ENCODE measurements around the gene PRKG1.
"Not testable (repeated sequence)": the region's sequence is repeated elsewhere in the genome, so short reads cannot be mapped to it uniquely, and the experiment has no call there.

The PRKG1 gene

GRCh38 chr10:52239771-52240170 lies 1165.5 kb downstream of the PRKG1 start:
- no peaks in the 10 kb centered on the region for H3K9me3 ChIP-seq (ENCODE audit: insufficient read depth, low read depth, low read length)
- no peak overlapping the region for H3K4me2 ChIP-seq (ENCODE audit: low read depth, low read length, poor library complexity, severe bottlenecking)
- no peaks in the 10 kb centered on the region for H4K20me1 ChIP-seq (ENCODE audit: insufficient read depth, low read length, poor library complexity, severe bottlenecking)
- TF ChIP-seq CTCF (conservative IDR thresholded peaks at IDR 0.05; ENCODE audit: low read length) (no peak), EZH2phosphoT487 (IDR thresholded peaks at IDR 0.05; ENCODE audit: borderline replicate concordance) (no peak)
- no peaks in the 10 kb centered on the region for H3K9me2 ChIP-seq (replicated peaks; ENCODE audit: low read depth, low read length)
- H3K79me2 ChIP-seq (ENCODE audit: insufficient read depth, low read length), result no peaks in the 10 kb centered on the region
- H3K9ac ChIP-seq (ENCODE audit: low read depth, low read length, poor library complexity, severe bottlenecking), result no peak overlapping the region
- H2AFZ ChIP-seq (ENCODE audit: low read length), result no peak overlapping the region
- no peaks in the 10 kb centered on the region for H3F3A ChIP-seq (ENCODE audit: low read depth)
- no peaks in the 10 kb centered on the region for H3K36me3 ChIP-seq (ENCODE audit: insufficient read depth, low read length)
- no peaks in the 10 kb centered on the region for H3K4me1 ChIP-seq (ENCODE audit: insufficient read depth, low read length, poor library complexity, severe bottlenecking)
- H3K27me3 ChIP-seq (ENCODE audit: insufficient read depth, low read length, poor library complexity, severe bottlenecking), result no peaks in the 10 kb centered on the region
- H3K4me3 ChIP-seq (ENCODE audit: low read length, poor library complexity, severe bottlenecking), result no peak overlapping the region

- H3K4me1 ChIP-seq (ENCODE audit: insufficient read depth, low read length, poor library complexity, severe bottlenecking), result no peaks in the 10 kb centered on the region
- H2AFZ ChIP-seq (ENCODE audit: low read length), result peak overlapping the region; percentile 43; the same call in 1 of the 2 replicates
- H3F3A ChIP-seq (ENCODE audit: low read depth), result no peaks in the 10 kb centered on the region
- H3K9me3 ChIP-seq (ENCODE audit: insufficient read depth, low read depth, low read length), result no peaks in the 10 kb centered on the region
- H3K27me3 ChIP-seq (ENCODE audit: insufficient read depth, low read length, poor library complexity, severe bottlenecking), result no peaks in the 10 kb centered on the region
- no peaks in the 10 kb centered on the region for H4K20me1 ChIP-seq (ENCODE audit: insufficient read depth, low read length, poor library complexity, severe bottlenecking)
- TF ChIP-seq EZH2phosphoT487 (IDR thresholded peaks at IDR 0.05; ENCODE audit: borderline replicate concordance) (no peak), CTCF (conservative IDR thresholded peaks at IDR 0.05; ENCODE audit: low read length) (no peak)
- no peaks in the 10 kb centered on the region for H3K9me2 ChIP-seq (replicated peaks; ENCODE audit: low read depth, low read length)
- H3K79me2 ChIP-seq (ENCODE audit: insufficient read depth, low read length), result no peaks in the 10 kb centered on the region
- no peaks in the 10 kb centered on the region for H3K36me3 ChIP-seq (ENCODE audit: insufficient read depth, low read length)
- H3K4me3 ChIP-seq (ENCODE audit: low read length, poor library complexity, severe bottlenecking), result no peak overlapping the region
- no peak overlapping the region for H3K9ac ChIP-seq (ENCODE audit: low read depth, low read length, poor library complexity, severe bottlenecking)
- H3K4me2 ChIP-seq (ENCODE audit: low read depth, low read length, poor library complexity, severe bottlenecking), result no peak overlapping the region
Measured at GRCh38 chr10:52245547-52245946, 1171.3 kb downstream of the PRKG1 start.

- not testable (repeated sequence) for H3K9me3 ChIP-seq (ENCODE audit: insufficient read depth, low read depth, low read length); H3K9ac ChIP-seq (ENCODE audit: low read depth, low read length, poor library complexity, severe bottlenecking); H3K27me3 ChIP-seq (ENCODE audit: insufficient read depth, low read length, poor library complexity, severe bottlenecking); H3K4me2 ChIP-seq (ENCODE audit: low read depth, low read length, poor library complexity, severe bottlenecking); H3K4me1 ChIP-seq (ENCODE audit: insufficient read depth, low read length, poor library complexity, severe bottlenecking); H4K20me1 ChIP-seq (ENCODE audit: insufficient read depth, low read length, poor library complexity, severe bottlenecking); H3K36me3 ChIP-seq (ENCODE audit: insufficient read depth, low read length); H3F3A ChIP-seq (ENCODE audit: low read depth); H2AFZ ChIP-seq (ENCODE audit: low read length); H3K79me2 ChIP-seq (ENCODE audit: insufficient read depth, low read length); H3K4me3 ChIP-seq (ENCODE audit: low read length, poor library complexity, severe bottlenecking); H3K9me2 ChIP-seq (replicated peaks; ENCODE audit: low read depth, low read length)
Measured at GRCh38 chr10:52247929-52248328, 1173.6 kb downstream of the PRKG1 start.

- H4K20me1 ChIP-seq (ENCODE audit: insufficient read depth, low read length, poor library complexity, severe bottlenecking), result no peaks in the 10 kb centered on the region
- TF ChIP-seq EZH2phosphoT487 (IDR thresholded peaks at IDR 0.05; ENCODE audit: borderline replicate concordance), result no peak
- no peak for TF ChIP-seq CTCF (conservative IDR thresholded peaks at IDR 0.05; ENCODE audit: low read length)
- no peak overlapping the region for H2AFZ ChIP-seq (ENCODE audit: low read length)
- H3K4me1 ChIP-seq (ENCODE audit: insufficient read depth, low read length, poor library complexity, severe bottlenecking), result no peaks in the 10 kb centered on the region
- H3K27me3 ChIP-seq (ENCODE audit: insufficient read depth, low read length, poor library complexity, severe bottlenecking), result no peaks in the 10 kb centered on the region
- H3K9me3 ChIP-seq (ENCODE audit: insufficient read depth, low read depth, low read length), result no peaks in the 10 kb centered on the region
- no peak overlapping the region for H3K4me2 ChIP-seq (ENCODE audit: low read depth, low read length, poor library complexity, severe bottlenecking)
- H3K9me2 ChIP-seq (replicated peaks; ENCODE audit: low read depth, low read length), result no peaks in the 10 kb centered on the region
- H3K79me2 ChIP-seq (ENCODE audit: insufficient read depth, low read length), result no peaks in the 10 kb centered on the region
- no peak overlapping the region for H3K9ac ChIP-seq (ENCODE audit: low read depth, low read length, poor library complexity, severe bottlenecking)
- no peaks in the 10 kb centered on the region for H3K36me3 ChIP-seq (ENCODE audit: insufficient read depth, low read length)
- no peak overlapping the region for H3K4me3 ChIP-seq (ENCODE audit: low read length, poor library complexity, severe bottlenecking)
- H3F3A ChIP-seq (ENCODE audit: low read depth), result no peaks in the 10 kb centered on the region
Measured at GRCh38 chr10:52248697-52249306, 1174.5 kb downstream of the PRKG1 start.

Measured in Loucy (cell line).